T-helper 1 cell treated with Interleukin-12 subunit alpha and Interleukin-12 subunit beta and Interleukin-4 antibody, amounts not matched to agents 30 μg/mL and 1 μg/mL, for 36 hours (primary cell): Measurements from ENCODE around the gene PRDM12.
A peak's percentile ranks its signal among the peaks of the same experiment; 100 is the strongest.

Source experiments
- H3K27ac Mint-ChIP-seq: one replicate; pipeline ENCODE4 v1.8.0; 2021; ENCODE audit warnings: mild to moderate bottlenecking, mixed read lengths
- H3K27me3 Mint-ChIP-seq: one replicate; pipeline ENCODE4 v1.8.0; 2021; ENCODE audit warnings: low read depth, mixed read lengths
- H3K36me3 Mint-ChIP-seq: one replicate; pipeline ENCODE4 v1.8.0; 2021; ENCODE audit warnings: low read depth, mixed read lengths
- H3K4me1 Mint-ChIP-seq: one replicate; pipeline ENCODE4 v1.8.0; 2021; ENCODE audit warnings: low read depth, mixed read lengths
- H3K4me3 Mint-ChIP-seq: one replicate; pipeline ENCODE4 v1.8.0; 2021; ENCODE audit warnings: mild to moderate bottlenecking, moderate library complexity, mixed read lengths
- H3K9me3 Mint-ChIP-seq: one replicate; pipeline ENCODE4 v1.8.0; 2021; ENCODE audit warnings: mixed read lengths

The PRDM12 gene

DNA sequence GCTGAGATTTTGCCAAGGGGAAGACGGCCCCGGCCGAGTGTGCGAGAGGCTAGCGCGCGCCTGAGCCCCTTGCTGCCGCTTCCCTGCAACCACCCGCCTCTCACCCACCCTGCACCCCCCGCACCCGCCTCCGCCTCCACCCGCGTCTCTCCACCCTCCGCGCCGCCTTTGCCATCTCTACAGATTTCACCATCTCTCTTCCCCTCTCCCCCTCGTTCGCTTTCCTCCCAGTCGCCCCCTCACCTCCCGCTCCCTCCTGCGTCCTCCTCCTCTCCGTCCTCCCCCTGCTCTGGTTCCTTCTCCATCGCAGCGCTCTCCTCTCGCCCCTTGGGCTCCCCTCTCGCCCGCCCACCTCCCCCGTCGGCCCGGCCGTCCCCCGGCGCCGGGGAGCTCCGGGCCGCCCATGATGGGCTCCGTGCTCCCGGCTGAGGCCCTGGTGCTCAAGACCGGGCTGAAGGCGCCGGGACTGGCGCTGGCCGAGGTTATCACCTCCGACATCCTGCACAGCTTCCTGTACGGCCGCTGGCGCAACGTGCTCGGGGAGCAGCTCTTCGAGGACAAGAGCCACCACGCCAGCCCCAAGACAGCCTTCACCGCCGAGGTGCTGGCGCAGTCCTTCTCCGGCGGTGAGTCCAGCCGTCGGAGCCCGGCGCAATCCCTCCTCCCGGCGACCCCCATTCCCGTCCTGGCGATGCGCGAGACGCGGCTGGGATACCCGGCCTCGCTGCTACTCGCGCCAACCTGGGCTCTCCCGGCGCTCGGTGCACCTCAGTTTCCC lies at the start of gene PRDM12:
TSS of gene PRDM12 (plus strand) at position 344 of the 778 bp plus-strand sequence. CDS start at position 404, 60 bp downstream.
- Mint-ChIP-seq H3K4me3 (no peak within 1 kb of the TSS), H3K9me3 (no peaks in the 10 kb centered on the region), H3K36me3 (peaks cover 1% of the 10 kb centered on the region), H3K27me3 (peaks cover 72% of the 10 kb centered on the region), H3K27ac (peak within 1 kb of the TSS; percentile 62), H3K4me1 (peaks cover 2% of the 10 kb centered on the region)

DNA sequence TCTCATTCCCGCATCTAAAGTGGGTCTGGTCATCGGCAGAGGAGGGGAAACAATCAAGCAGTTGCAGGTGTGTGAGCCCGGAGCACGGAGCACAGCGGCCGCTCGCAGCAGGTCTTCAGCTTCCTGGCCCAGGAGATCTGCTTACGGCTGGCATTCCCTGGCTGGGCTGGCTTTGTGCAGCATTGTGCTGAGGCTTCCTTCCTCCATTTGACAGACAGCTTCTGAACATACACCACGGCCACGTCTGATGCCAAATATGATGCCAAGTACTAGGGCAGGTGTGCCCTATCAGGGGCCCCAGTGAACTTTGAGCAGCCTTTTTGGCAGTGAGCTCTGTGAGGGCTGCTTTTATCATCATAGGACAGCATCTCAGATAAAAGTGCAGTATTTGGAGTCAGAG lies 47.9 kb upstream of the PRDM12 start:
- Mint-ChIP-seq H3K27ac (no peak overlapping the region), H3K4me1 (no peaks in the 10 kb centered on the region), H3K27me3 (no peaks in the 10 kb centered on the region), H3K4me3 (no peak overlapping the region), H3K9me3 (no peaks in the 10 kb centered on the region), H3K36me3 (peaks cover 41% of the 10 kb centered on the region)

DNA sequence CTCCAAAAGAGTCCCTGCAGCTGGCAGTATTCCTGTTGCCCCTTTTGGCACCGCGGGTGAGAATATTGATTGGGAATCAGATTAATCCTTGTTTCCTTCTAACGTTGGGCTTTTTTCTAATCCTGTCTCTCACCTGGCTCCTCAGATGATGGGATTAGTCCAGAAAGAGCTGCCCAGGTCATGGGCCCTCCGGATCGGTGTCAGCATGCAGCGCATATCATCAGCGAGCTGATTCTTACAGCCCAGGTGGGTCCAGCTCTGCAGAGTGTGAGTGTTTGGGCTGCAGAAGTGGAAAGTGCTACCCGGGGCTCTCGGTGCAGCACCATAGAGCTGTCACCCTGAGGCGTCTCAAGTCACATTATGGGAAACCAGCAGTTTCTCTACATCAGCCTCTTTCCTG lies 40.9 kb upstream of the PRDM12 start:
- Mint-ChIP-seq H3K36me3 (peaks cover 38% of the 10 kb centered on the region), H3K4me1 (no peaks in the 10 kb centered on the region), H3K27ac (no peak overlapping the region), H3K4me3 (no peak overlapping the region), H3K9me3 (no peaks in the 10 kb centered on the region), H3K27me3 (no peaks in the 10 kb centered on the region)

DNA sequence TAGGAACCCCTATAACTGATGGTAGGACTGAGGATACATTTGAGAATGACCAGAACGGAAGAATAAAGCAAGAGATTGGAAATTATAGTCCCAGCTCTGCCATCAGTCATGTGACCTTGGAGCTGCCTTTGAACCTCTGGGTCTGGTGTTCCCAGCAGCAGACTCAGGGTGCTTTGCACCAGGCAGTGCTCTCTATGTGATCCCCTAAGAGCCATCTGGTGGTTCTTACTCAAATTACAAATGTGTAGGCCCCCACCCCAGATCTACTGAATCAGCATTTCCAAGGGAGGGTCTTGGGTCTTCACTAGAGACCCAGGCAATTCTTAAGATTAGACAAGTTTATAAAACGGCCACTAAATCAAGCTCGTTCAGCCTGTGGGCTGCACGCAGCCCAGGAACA lies 40.2 kb upstream of the PRDM12 start:
- Mint-ChIP-seq H3K36me3 (peaks cover 38% of the 10 kb centered on the region), H3K27ac (no peak overlapping the region), H3K4me3 (no peak overlapping the region), H3K9me3 (no peaks in the 10 kb centered on the region), H3K27me3 (no peaks in the 10 kb centered on the region), H3K4me1 (no peaks in the 10 kb centered on the region)

DNA sequence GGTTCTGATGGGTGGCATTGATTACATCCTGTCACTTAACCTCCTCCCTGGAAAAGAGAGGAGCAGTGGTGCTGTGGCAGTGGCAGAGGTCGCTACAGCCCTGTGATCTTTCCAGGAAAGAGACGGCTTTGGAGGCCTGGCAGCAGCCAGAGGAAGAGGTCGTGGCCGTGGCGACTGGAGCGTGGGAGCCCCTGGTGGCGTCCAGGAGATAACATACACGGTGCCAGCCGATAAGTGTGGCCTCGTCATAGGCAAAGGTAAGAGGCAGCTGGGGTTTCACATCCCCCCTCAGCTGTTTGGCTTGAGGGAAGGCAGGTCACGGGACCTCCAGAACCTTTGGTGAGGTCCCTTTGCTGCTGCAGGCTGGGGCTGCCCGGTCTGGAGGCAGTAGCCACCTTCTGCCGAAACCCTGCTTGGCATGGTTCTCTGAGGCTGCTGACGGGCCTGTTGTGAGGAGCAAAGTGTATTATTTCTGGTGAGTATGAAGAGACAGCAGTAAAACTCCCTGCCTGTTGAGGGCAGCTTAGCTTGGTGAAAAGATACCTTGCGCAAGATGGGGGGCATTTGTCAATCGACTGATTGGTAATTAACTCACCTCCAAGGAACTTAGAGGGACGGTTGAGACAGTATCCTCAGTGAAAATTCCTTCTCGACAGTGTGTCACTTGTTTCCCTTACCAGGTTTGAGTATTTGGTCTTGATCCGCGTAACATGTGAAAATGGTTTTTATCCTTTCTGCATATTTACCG lies 38.0 kb upstream of the PRDM12 start:
- Mint-ChIP-seq H3K27me3 (no peaks in the 10 kb centered on the region), H3K36me3 (peaks cover 24% of the 10 kb centered on the region), H3K4me3 (no peak overlapping the region), H3K4me1 (no peaks in the 10 kb centered on the region), H3K27ac (no peak overlapping the region), H3K9me3 (no peaks in the 10 kb centered on the region)

DNA sequence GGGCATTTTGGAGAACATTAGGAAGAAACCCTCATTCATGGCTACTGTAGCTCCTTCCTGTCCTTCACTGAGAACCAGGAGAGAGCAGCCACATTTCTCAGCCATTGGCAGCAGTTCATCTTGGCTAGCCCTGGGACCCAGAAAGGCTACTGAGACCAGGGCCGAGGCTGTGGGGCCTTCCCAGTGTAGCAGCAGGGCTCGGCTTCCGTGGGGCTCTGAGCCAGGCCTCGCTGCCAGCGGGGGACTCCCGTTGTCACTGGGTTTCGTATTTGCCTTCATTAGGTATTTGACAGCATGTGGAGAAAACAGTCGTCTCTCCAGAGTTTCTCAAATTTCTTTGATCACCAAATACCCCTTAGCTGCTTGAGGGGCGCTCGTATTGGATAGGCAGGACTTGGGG lies 37.3 kb upstream of the PRDM12 start:
- H3K4me1 Mint-ChIP-seq: no peaks in the 10 kb centered on the region
- H3K4me3 Mint-ChIP-seq: no peak overlapping the region
- peaks cover 29% of the 10 kb centered on the region for H3K36me3 Mint-ChIP-seq
- no peaks in the 10 kb centered on the region for H3K9me3 Mint-ChIP-seq
- H3K27me3 Mint-ChIP-seq: no peaks in the 10 kb centered on the region
- H3K27ac Mint-ChIP-seq: no peak overlapping the region

DNA sequence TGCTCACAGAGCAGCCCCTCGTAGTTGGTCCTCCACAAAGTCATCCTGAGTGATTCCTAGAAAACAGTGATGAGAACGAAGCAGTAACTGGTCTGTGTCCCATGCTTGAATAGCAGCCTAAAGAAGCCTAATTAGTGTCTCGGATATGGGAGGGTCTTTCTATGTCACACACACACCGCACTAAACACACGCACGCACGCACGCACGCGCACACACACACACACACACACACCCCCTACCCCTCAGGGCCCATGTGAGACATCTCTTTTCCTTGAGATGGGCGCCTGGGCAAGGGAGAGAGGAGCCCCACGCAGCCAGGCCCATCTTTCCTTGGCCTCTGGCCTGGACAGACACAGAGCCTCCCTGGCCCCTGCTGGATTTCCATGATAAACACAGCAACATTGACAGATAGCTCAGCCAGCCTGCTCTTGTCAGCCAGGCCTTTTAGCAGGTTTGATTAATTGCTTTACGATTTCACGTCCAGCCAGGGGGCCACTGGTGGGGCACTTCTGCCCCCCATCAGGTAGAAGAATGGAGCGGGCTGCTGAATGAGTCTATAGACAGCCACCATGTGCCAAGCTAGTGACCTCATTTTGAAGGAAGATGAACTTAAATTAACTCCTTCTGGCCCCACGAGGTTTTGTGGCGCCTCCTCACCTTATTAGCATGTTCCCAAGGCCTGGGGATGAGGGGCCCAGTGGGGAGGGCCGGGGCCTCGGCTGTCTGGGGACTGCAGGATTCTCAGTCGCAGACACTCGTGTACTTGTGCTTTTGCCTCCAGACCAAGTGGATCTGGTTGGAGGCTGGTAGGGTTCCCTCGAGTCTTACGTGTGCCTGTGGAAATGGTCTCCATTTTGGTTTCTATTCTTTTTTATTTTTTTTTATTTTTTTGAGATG lies 36.2 kb upstream of the PRDM12 start:
- no peaks in the 10 kb centered on the region for H3K27me3 Mint-ChIP-seq
- H3K27ac Mint-ChIP-seq: no peak overlapping the region
- H3K9me3 Mint-ChIP-seq: no peaks in the 10 kb centered on the region
- H3K4me3 Mint-ChIP-seq: no peak overlapping the region
- H3K4me1 Mint-ChIP-seq: no peaks in the 10 kb centered on the region
- peaks cover 30% of the 10 kb centered on the region for H3K36me3 Mint-ChIP-seq

DNA sequence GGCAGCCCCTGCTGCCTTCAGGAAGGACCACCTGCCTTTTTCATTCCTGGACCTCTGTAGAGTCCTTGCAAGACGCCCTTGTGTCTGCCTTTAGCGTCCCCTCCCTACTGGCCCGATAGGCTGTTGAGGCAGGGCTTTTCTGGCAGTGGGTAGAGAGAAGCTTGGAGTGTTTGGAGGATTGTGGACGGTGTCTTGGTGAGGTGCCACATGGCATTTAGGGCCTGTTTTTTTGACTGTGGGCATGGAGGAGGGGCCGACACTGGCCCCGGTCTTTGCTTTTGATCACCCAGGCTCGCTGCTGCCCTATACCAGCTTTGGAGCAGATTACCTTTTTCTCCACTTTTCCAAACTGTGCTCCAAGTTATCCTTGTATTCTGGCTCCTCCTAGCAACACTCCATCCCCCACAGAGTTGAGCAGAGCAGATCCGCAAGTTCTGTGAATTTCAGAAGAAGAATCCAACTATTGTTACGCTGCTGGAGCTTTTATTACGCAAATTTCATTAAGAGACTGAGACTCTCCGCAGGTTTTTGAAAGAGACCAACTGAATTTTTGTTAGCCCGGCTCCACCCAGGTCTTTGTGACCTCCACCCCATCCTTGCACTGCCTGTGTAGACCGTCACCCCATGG lies 34.8 kb upstream of the PRDM12 start:
- Mint-ChIP-seq H3K4me3 (no peak overlapping the region), H3K4me1 (no peaks in the 10 kb centered on the region), H3K36me3 (peaks cover 26% of the 10 kb centered on the region), H3K27me3 (no peaks in the 10 kb centered on the region), H3K27ac (no peak overlapping the region), H3K9me3 (no peaks in the 10 kb centered on the region)

DNA sequence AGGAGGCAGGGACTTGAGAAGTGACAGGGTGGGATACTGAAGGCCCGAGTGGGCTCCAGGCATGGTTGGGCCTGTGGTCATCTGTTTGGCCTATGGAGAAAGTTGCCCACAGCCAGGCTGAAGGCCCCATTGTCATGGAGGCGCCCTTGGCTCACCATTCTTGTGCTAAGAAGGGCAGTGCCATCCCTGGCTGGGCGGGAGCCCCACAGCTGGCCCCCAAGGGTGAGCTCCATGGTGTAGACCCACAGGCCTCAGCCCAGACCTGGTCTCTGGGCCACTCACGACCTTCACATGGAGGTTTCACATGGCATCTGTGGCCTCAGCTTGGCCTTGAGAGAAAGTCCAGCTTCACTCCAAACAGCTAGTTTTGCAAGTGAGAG lies 34.3 kb upstream of the PRDM12 start:
- no peaks in the 10 kb centered on the region for H3K27me3 Mint-ChIP-seq
- no peak overlapping the region for H3K27ac Mint-ChIP-seq
- no peaks in the 10 kb centered on the region for H3K4me1 Mint-ChIP-seq
- H3K4me3 Mint-ChIP-seq: no peak overlapping the region
- peaks cover 30% of the 10 kb centered on the region for H3K36me3 Mint-ChIP-seq
- no peaks in the 10 kb centered on the region for H3K9me3 Mint-ChIP-seq

DNA sequence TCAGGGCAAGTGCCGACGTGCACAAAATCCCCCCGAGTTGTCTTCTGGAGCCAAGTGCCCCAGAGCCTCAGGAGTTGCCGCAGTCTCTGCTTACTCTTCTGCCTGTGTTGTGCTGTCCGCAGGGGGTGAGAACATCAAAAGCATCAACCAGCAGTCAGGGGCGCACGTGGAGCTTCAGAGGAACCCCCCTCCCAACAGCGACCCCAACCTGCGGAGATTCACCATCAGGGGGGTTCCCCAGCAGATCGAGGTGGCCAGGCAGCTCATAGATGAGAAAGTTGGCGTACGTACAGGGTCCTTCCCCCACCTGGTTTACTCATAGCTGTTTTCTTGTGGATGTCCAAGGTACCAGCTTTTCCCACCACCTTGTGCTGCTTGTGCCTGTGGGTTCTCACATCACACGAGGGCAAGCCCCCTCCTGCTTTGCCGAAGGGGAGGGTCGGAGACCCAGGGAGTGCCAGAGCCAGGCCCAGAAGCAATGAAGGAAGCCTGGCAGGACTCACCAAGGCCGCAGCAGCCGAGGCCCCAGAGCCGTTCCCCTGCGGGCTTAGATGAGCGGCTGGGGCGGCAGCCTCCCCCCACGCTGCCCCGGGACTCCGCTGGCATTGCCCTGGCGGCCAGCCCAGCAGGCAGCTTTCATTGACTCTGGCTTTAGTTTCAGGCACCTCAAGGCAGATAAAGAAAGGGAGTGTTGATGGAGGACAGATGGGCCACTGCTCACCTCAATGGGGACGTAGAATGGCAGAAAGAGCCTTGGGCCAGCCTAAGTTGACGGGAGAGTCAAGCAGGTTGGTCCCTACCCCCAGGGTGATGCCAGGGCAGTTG lies 33.7 kb upstream of the PRDM12 start:
- Mint-ChIP-seq H3K4me3 (no peak overlapping the region), H3K27me3 (no peaks in the 10 kb centered on the region), H3K36me3 (peaks cover 28% of the 10 kb centered on the region), H3K9me3 (no peaks in the 10 kb centered on the region), H3K4me1 (no peaks in the 10 kb centered on the region), H3K27ac (no peak overlapping the region)

DNA sequence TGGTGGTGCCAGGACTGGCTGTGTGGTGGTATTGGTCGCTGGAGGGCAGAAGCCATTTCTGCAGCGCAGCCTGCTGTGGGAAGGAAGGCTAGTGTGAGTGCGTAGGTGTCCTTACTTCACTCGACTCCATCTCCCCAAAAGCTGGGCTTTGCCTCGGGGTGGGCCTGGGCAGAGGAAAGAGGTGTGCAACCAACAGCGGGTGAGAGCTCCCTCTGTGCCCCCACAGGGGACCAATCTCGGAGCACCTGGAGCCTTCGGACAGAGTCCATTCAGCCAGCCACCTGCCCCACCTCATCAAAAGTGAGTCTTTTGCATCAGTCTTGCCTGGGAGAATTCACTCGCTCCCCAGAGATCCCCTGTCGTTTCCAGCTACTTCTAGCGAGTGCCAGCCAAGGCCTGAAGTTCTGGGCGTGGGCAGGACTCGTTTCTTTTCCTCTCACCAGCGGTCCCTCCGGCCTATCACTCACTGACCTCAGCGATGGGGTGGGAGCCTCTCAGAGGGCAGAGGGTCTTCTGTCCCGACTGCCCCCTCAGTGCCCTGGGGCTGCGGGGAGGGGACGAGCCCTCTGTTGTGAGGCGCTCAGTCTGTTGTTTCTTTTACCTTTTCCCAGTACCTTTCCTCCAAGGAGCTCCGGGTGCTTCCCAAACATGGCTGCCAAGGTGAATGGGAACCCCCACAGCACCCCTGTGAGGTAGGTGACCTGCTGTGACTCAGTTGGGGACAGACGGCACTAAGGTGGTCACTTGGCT lies 32.9 kb upstream of the PRDM12 start:
- no peak overlapping the region for H3K4me3 Mint-ChIP-seq
- no peaks in the 10 kb centered on the region for H3K9me3 Mint-ChIP-seq
- H3K36me3 Mint-ChIP-seq: peaks cover 20% of the 10 kb centered on the region
- H3K4me1 Mint-ChIP-seq: no peaks in the 10 kb centered on the region
- no peak overlapping the region for H3K27ac Mint-ChIP-seq
- H3K27me3 Mint-ChIP-seq: no peaks in the 10 kb centered on the region

DNA sequence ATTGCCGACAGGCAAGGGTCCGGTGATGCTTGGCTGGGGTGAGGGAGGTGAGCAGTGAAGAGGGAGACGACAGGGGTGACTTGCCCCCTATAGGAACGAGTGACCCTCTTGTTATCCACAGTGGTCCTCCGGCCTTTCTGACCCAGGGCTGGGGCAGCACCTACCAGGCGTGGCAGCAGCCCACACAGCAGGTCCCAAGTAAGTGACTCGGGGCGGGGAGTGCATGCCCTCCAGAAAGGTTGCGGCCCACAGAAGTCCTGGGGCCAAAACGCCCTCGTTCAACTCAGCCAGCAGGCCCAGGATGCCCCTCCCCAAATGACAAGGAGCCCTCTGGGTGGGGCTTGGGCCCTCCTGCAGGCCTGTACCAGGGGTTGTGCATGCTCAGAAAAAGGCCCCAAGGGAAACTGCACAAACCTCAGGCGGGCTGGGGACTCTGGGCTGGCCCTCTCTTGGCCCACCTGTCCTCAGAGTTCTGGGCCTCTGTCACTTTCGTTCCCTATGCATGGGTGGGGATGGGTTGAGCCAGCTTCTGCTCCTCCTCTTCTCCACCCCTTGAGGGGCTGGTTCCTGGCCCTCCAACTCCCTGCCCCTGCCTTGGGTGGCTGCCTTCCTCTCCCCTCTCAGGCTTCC lies 32.2 kb upstream of the PRDM12 start:
- Mint-ChIP-seq H3K27me3 (no peaks in the 10 kb centered on the region), H3K36me3 (peaks cover 17% of the 10 kb centered on the region), H3K4me1 (no peaks in the 10 kb centered on the region), H3K9me3 (no peaks in the 10 kb centered on the region), H3K27ac (no peak overlapping the region), H3K4me3 (no peak overlapping the region)

DNA sequence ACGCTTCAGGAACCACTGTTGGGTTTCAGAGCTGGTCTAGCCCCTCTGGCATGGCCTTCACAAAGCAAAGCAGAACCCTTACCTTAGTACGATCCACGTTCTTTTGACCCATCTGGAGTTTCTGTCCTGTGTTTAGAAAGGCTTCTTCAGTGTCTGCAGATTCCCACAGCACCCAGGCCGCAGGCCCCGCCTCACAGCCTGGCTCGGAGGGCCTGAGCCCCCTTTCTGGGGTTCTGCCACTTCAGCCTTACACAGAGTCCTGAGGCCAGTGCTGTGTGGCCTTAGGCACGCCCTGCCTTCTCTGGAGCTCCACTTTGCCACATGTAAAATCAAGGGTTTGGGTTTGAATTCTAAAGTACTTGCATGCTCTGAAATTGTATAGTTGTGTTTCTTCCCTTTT lies 31.6 kb upstream of the PRDM12 start:
- Mint-ChIP-seq H3K27me3 (no peaks in the 10 kb centered on the region), H3K36me3 (peaks cover 17% of the 10 kb centered on the region)

More for the DNA sequence above, 31.6 kb upstream of the PRDM12 start:
- Mint-ChIP-seq H3K4me3 (no peak overlapping the region), H3K9me3 (no peaks in the 10 kb centered on the region), H3K27ac (no peak overlapping the region), H3K4me1 (no peaks in the 10 kb centered on the region)
